NK-92 (cell line): ENCODE data around the gene RNF34.

ENCODE experiments used
- DNase-seq: peaks from one replicate; lab custom pipeline; 2025; ENCODE audit not compliant: unreplicated experiment; lab: John Stamatoyannopoulos, UW

Gene RNF34

GRCh38 chr12:121436706-121437105, 36.8 kb downstream of the RNF34 start:
- no peak for DNase-seq

GRCh38 chr12:121438905-121439304, 39.0 kb downstream of the RNF34 start:
- DNase-seq: no peak

GRCh38 chr12:121439715-121440114, 39.8 kb downstream of the RNF34 start:
- DNase-seq: no peak

GRCh38 chr12:121440768-121441167, 40.9 kb downstream of the RNF34 start:
- DNase-seq: no peak

- DNase-seq: no peak
Observed at GRCh38 chr12:121441555-121441954, 41.6 kb downstream of the RNF34 start.

GRCh38 chr12:121442028-121442948, 42.4 kb downstream of the RNF34 start:
- no peak for DNase-seq

- DNase-seq: no peak
Observed at GRCh38 chr12:121443193-121443870, 43.4 kb downstream of the RNF34 start.

- DNase-seq: no peak
Observed at GRCh38 chr12:121443911-121444841, 44.3 kb downstream of the RNF34 start.

- DNase-seq: no peak
Observed at GRCh38 chr12:121444842-121445202, 44.9 kb downstream of the RNF34 start.

- no peak for DNase-seq
Observed at GRCh38 chr12:121446750-121447149, 46.8 kb downstream of the RNF34 start.

GRCh38 chr12:121448771-121449315, 48.9 kb downstream of the RNF34 start:
- DNase-seq: no peak

- DNase-seq: no peak
Observed at GRCh38 chr12:121451961-121452339, 52.0 kb downstream of the RNF34 start.

- no peak for DNase-seq
Observed at GRCh38 chr12:121452340-121452984, 52.5 kb downstream of the RNF34 start.

GRCh38 chr12:121452985-121453360, 53.1 kb downstream of the RNF34 start:
- no peak for DNase-seq

- no peak for DNase-seq
Observed at GRCh38 chr12:121453629-121454028, 53.7 kb downstream of the RNF34 start.

- DNase-seq: no peak
Observed at GRCh38 chr12:121454921-121455320, 55.0 kb downstream of the RNF34 start.

GRCh38 chr12:121455766-121456420, 56.0 kb downstream of the RNF34 start:
- no peak for DNase-seq

GRCh38 chr12:121456551-121456950, 56.6 kb downstream of the RNF34 start:
- no peak for DNase-seq

GRCh38 chr12:121461048-121461447, 61.1 kb downstream of the RNF34 start:
- DNase-seq: no peak

- no peak for DNase-seq
Observed at GRCh38 chr12:121464331-121464730, 64.4 kb downstream of the RNF34 start.
